Common myeloid progenitor, CD34-positive (primary cell): ENCODE data around the gene PLEKHA6.

Experiments
- CTCF ChIA-PET: fragments of 350-600 bp; sonication (Branson Sonifier 250); formaldehyde crosslinking; loops from one replicate; lab custom pipeline; 2021; ENCODE audit warnings: antibody characterized with exemption; lab: Charles Lee
- POLR2A ChIA-PET: fragments of 350-600 bp; sonication (Branson Sonifier 250); formaldehyde crosslinking; loops from one replicate; lab custom pipeline; 2021; ENCODE audit warnings: antibody characterized with exemption; lab: Charles Lee
- DNase-seq, 3 donors: peaks; one replicate each; pipeline versions ENCODE4 v3.0.0 to v3.0.0-alpha.2; 2013
- H3K27ac ChIP-seq, 2 experiments: 1 replicate in 1 of 2; 2 replicates in 1 of 2; pipeline ENCODE4 v1.7.0; 2013; ENCODE audit warnings: inconsistent platforms in 2 of 2, low read length in 2 of 2, mild to moderate bottlenecking in 2 of 2, low read depth in 1 of 2, moderate library complexity in 1 of 2; ENCODE audit not compliant: severe bottlenecking in 2 of 2, insufficient read depth in 1 of 2, poor library complexity in 1 of 2
- H3K27me3 ChIP-seq, 5 experiments: replicated peaks in 2 of 5; 1 replicate in 3 of 5; 2 replicates in 2 of 5; pipeline versions ENCODE4 v1.6.1 to v1.7.0; 2013; ENCODE audit warnings: low read length in 4 of 5, mild to moderate bottlenecking in 2 of 5, moderate library complexity in 2 of 5, inconsistent platforms in 1 of 5; ENCODE audit not compliant: insufficient read depth in 5 of 5, control insufficient read depth in 4 of 5
- H3K36me3 ChIP-seq, 4 experiments: 1 replicate in 2 of 4; 2 replicates in 2 of 4; pipeline versions ENCODE4 v1.6.1 to v1.7.0; 2013; ENCODE audit warnings: low read length in 3 of 4, control low read depth in 1 of 4, mild to moderate bottlenecking in 1 of 4; ENCODE audit not compliant: control insufficient read depth in 4 of 4, insufficient read depth in 4 of 4
- H3K4me1 ChIP-seq, 4 experiments: 1 replicate in 3 of 4; 2 replicates in 1 of 4; pipeline versions ENCODE4 v1.6.1 to v1.7.1; 2013; ENCODE audit warnings: low read length in 3 of 4, mild to moderate bottlenecking in 3 of 4, control low read depth in 1 of 4, inconsistent platforms in 1 of 4, moderate library complexity in 1 of 4; ENCODE audit not compliant: control insufficient read depth in 4 of 4, insufficient read depth in 4 of 4; ENCODE audit errors: control extremely low read depth in 1 of 4
- H3K4me3 ChIP-seq, 7 experiments: 1 replicate in 4 of 7; 2 replicates in 3 of 7; pipeline versions ENCODE4 v1.5.1 to v1.7.0; 2013; ENCODE audit warnings: mild to moderate bottlenecking in 7 of 7, low read length in 6 of 7, moderate library complexity in 6 of 7, inconsistent platforms in 2 of 7, low read depth in 2 of 7, control low read depth in 1 of 7; ENCODE audit not compliant: insufficient read depth in 4 of 7, control insufficient read depth in 1 of 7; ENCODE audit errors: extremely low read depth in 1 of 7
- H3K9me3 ChIP-seq, 5 experiments: 1 replicate in 4 of 5; 2 replicates in 1 of 5; pipeline versions ENCODE4 v1.6.1 to v1.7.1; 2013; ENCODE audit warnings: low read length in 4 of 5, mild to moderate bottlenecking in 2 of 5, inconsistent platforms in 1 of 5, low read depth in 1 of 5, moderate library complexity in 1 of 5; ENCODE audit not compliant: control insufficient read depth in 4 of 5, insufficient read depth in 2 of 5; ENCODE audit errors: control extremely low read depth in 1 of 5
- WGBS: methylation state at CpG from one replicate; pipeline ENCODE4 v1.1.5; 2013; ENCODE audit not compliant: insufficient coverage; 5-methylcytosine and 5-hydroxymethylcytosine counted together

PLEKHA6 gene

GRCh38 chr1:204373911-204374310, 14.2 kb upstream of the PLEKHA6 start:
- ChIA-PET CTCF (interaction anchor here (1.1 to 3.9 kb wide), 4 partner anchors 10 to 57 kb away, joined by 3 to 22 read pairs (median 5); no protein-coding TSS in a partner anchor), POLR2A (no interaction called here)
- peaks cover 0 to 4% (median 3%) of the 10 kb centered on the region in 5 experiments for H3K27me3 ChIP-seq
- H3K9me3 ChIP-seq, result no peaks in the 10 kb centered on the region
- peak in 2 of 3 donors; percentile 53 to 59 for DNase-seq
- H3K4me3 ChIP-seq, result no peak overlapping the region
- WGBS, result 26% methylated on average over 4 of the region's 4 CpGs
- H3K27ac ChIP-seq, result no peak overlapping the region
- peaks cover 0 to 35% (median 23%) of the 10 kb centered on the region in 4 experiments for H3K4me1 ChIP-seq
- no peaks in the 10 kb centered on the region for H3K36me3 ChIP-seq

- WGBS, result 95% methylated on average over 10 of the region's 10 CpGs
- peaks cover 0 to 21% (median 13%) of the 10 kb centered on the region in 4 experiments for H3K4me1 ChIP-seq
- H3K9me3 ChIP-seq, result no peaks in the 10 kb centered on the region
- no peaks in the 10 kb centered on the region for H3K36me3 ChIP-seq
- ChIA-PET CTCF (interaction anchor here (1.0 to 2.5 kb wide), 11 partner anchors 10 to 204 kb away, joined by 3 to 8 read pairs (median 5); partner anchors contain the start of genes PLEKHA6 and REN), POLR2A (no interaction called here)
- H3K27me3 ChIP-seq, result peaks cover 0 to 1% (median 0%) of the 10 kb centered on the region in 5 experiments
- H3K4me3 ChIP-seq, result no peak overlapping the region
- DNase-seq, result no peak
- H3K27ac ChIP-seq, result no peak overlapping the region
Measured at GRCh38 chr1:204370176-204370575, 10.4 kb upstream of the PLEKHA6 start.

- WGBS, result 16% methylated on average over 12 of the region's 13 CpGs
- DNase-seq, result peak in 2 of 3 donors; percentile 58 to 72
- Histone ChIP-seq H3K27me3 (peaks cover 0 to 1% (median 0%) of the 10 kb centered on the region in 5 experiments), H3K4me3 (peak overlapping the region in 2 of 7 experiments; percentile 12 to 23), H3K36me3 (no peaks in the 10 kb centered on the region), H3K4me1 (peaks cover 0 to 19% (median 14%) of the 10 kb centered on the region in 4 experiments), H3K9me3 (no peaks in the 10 kb centered on the region), H3K27ac (no peak overlapping the region)
- POLR2A ChIA-PET, result no interaction called here
- CTCF ChIA-PET, result interaction anchor here (0.6 to 2.9 kb wide), 21 partner anchors 13 to 207 kb away, joined by 3 to 12 read pairs (median 4); partner anchors contain the start of genes GOLT1A and REN
Measured at GRCh38 chr1:204368996-204369726, 9.4 kb upstream of the PLEKHA6 start.

- 97% methylated on average over 7 of the region's 10 CpGs for WGBS
- ChIA-PET CTCF (interaction anchor here (0.8 to 2.9 kb wide), 5 partner anchors 31 to 202 kb away, joined by 3 to 12 read pairs (median 5); partner anchors contain the start of genes GOLT1A and REN), POLR2A (no interaction called here)
- no peak overlapping the region for H3K27ac ChIP-seq
- H3K27me3 ChIP-seq, result no peaks in the 10 kb centered on the region
- no peak overlapping the region for H3K4me3 ChIP-seq
- H3K4me1 ChIP-seq, result peaks cover 0 to 26% (median 22%) of the 10 kb centered on the region in 4 experiments
- H3K36me3 ChIP-seq, result no peaks in the 10 kb centered on the region
- no peak for DNase-seq
- H3K9me3 ChIP-seq, result no peaks in the 10 kb centered on the region
Measured at GRCh38 chr1:204367956-204368355, 8.2 kb upstream of the PLEKHA6 start.

GRCh38 chr1:204367193-204367858, 7.6 kb upstream of the PLEKHA6 start:
- H3K27me3 ChIP-seq, result no peaks in the 10 kb centered on the region

GRCh38 chr1:204366759-204367158, 7.0 kb upstream of the PLEKHA6 start:
- Histone ChIP-seq H3K4me3 (no peak overlapping the region), H3K4me1 (peaks cover 0 to 38% (median 32%) of the 10 kb centered on the region in 4 experiments), H3K36me3 (no peaks in the 10 kb centered on the region), H3K27ac (no peak overlapping the region), H3K9me3 (no peaks in the 10 kb centered on the region), H3K27me3 (no peaks in the 10 kb centered on the region)
- CTCF ChIA-PET, result interaction anchor here (0.9 to 2.9 kb wide), 8 partner anchors 23 to 237 kb away, joined by 3 to 12 read pairs (median 3); partner anchors contain the start of gene GOLT1A
- peak in 1 of 3 donors; percentile 47 for DNase-seq
- POLR2A ChIA-PET, result no interaction called here
- 94% methylated on average over 6 of the region's 7 CpGs for WGBS

More at GRCh38 chr1:204367193-204367858, 7.6 kb upstream of the PLEKHA6 start:
- ChIA-PET CTCF (interaction anchor here (0.8 to 2.9 kb wide), 9 partner anchors 23 to 238 kb away, joined by 3 to 12 read pairs (median 3); partner anchors contain the start of gene GOLT1A), POLR2A (no interaction called here)
- Histone ChIP-seq H3K36me3 (no peaks in the 10 kb centered on the region), H3K4me1 (peaks cover 0 to 32% (median 28%) of the 10 kb centered on the region in 4 experiments), H3K9me3 (no peaks in the 10 kb centered on the region), H3K4me3 (no peak overlapping the region), H3K27ac (no peak overlapping the region)
- 95% methylated on average over 13 of the region's 16 CpGs for WGBS
- no peak for DNase-seq
